Activated B cell treated with CpG ODN at 0.5 μM for 24 hours (primary cell): ENCODE results near the gene MCM8. TPM values are rescaled to one million over a fixed set of nuclear protein-coding genes. Genes with fewer than 3 reads are reported as not detected.
"Not testable (repeated sequence)": the region's sequence is repeated elsewhere in the genome, so short reads cannot be mapped to it uniquely, and the experiment has no call there.

Source experiments
- ATAC-seq: fragments of 200-7000 bp; cut with Tn5 transposase; one replicate; pipeline ENCODE4 v1.10.0; 2021; ENCODE audit warnings: low read depth, mild to moderate bottlenecking, moderate library complexity
- CTCF ChIA-PET: fragments of 350-600 bp; sonication (Branson Sonifier 250); formaldehyde crosslinking; loops from one replicate; lab custom pipeline; 2021; ENCODE audit warnings: antibody characterized with exemption; lab: Charles Lee
- POLR2A ChIA-PET: fragments of 350-600 bp; sonication (Branson Sonifier 250); formaldehyde crosslinking; loops from one replicate; lab custom pipeline; 2021; ENCODE audit warnings: antibody characterized with exemption; lab: Charles Lee
- DNase-seq: peaks from one replicate; pipeline ENCODE4 v3.0.0; 2022
- H3K27ac Mint-ChIP-seq: one replicate; pipeline ENCODE4 v1.8.0; 2020; ENCODE audit warnings: mixed read lengths
- H3K27me3 Mint-ChIP-seq: one replicate; pipeline ENCODE4 v1.8.0; 2021; ENCODE audit warnings: mixed read lengths
- H3K36me3 Mint-ChIP-seq: one replicate; pipeline ENCODE4 v1.8.0; 2021; ENCODE audit warnings: low read depth, mixed read lengths
- H3K4me1 Mint-ChIP-seq: one replicate; pipeline ENCODE4 v1.8.0; 2021; ENCODE audit warnings: mixed read lengths
- H3K4me3 Mint-ChIP-seq: one replicate; pipeline ENCODE4 v1.8.0; 2020; ENCODE audit warnings: mild to moderate bottlenecking, mixed read lengths
- H3K9me3 Mint-ChIP-seq: one replicate; pipeline ENCODE4 v1.8.0; 2020; ENCODE audit warnings: mixed read lengths
- CTCF ChIP-seq: fragments of 200-600 bp; IDR thresholded peaks from one replicate; pipeline ENCODE4 v1.8.0; 2022; ENCODE audit warnings: antibody characterized with exemption, mild to moderate bottlenecking
- intact Hi-C: fragments of 100-400 bp; cut with micrococcal nuclease; formaldehyde crosslinking; loops from one replicate; pipeline ENCODE4 v1.15.1; 2024
- total RNA-seq: library from RNA; stranded (reverse); gene quantifications from 2 replicates; pipeline ENCODE4 v1.2.3, GENCODE V29; 2022

Gene MCM8
- total RNA-seq, 1 donor from 2014 or later: 13.0 TPM

GRCh38 chr20:6028818-6029217 is 78.4 kb downstream of the MCM8 start:
- Mint-ChIP-seq H3K4me3 (no peak overlapping the region), H3K4me1 (no peaks in the 10 kb centered on the region), H3K36me3 (peaks cover 59% of the 10 kb centered on the region), H3K9me3 (no peaks in the 10 kb centered on the region), H3K27ac (no peak overlapping the region), H3K27me3 (no peaks in the 10 kb centered on the region)
- ChIA-PET POLR2A (no interaction called here), CTCF (no interaction called here)
- no peak for TF ChIP-seq CTCF
- DNase-seq: no peak
- ATAC-seq: no peak
- intact Hi-C loops: no loop called here

GRCh38 chr20:6029538-6029937 is 79.1 kb downstream of the MCM8 start:
- ATAC-seq (no peak), DNase-seq (no peak)
- no peak overlapping the region for H3K4me3 Mint-ChIP-seq
- H3K27ac Mint-ChIP-seq: no peak overlapping the region
- intact Hi-C loops: no loop called here
- no peaks in the 10 kb centered on the region for H3K27me3 Mint-ChIP-seq
- no peaks in the 10 kb centered on the region for H3K4me1 Mint-ChIP-seq
- peaks cover 59% of the 10 kb centered on the region for H3K36me3 Mint-ChIP-seq
- POLR2A ChIA-PET: no interaction called here
- no peaks in the 10 kb centered on the region for H3K9me3 Mint-ChIP-seq
- no peak for TF ChIP-seq CTCF
- CTCF ChIA-PET: no interaction called here

GRCh38 chr20:6030453-6031080 is 80.1 kb downstream of the MCM8 start:
- Mint-ChIP-seq H3K27ac (no peak overlapping the region), H3K4me3 (no peak overlapping the region), H3K27me3 (no peaks in the 10 kb centered on the region), H3K4me1 (no peaks in the 10 kb centered on the region), H3K36me3 (peaks cover 56% of the 10 kb centered on the region), H3K9me3 (no peaks in the 10 kb centered on the region)
- intact Hi-C loops: no loop called here
- DNase-seq: no peak
- ATAC-seq: no peak
- TF ChIP-seq CTCF: no peak
- POLR2A ChIA-PET: no interaction called here
- CTCF ChIA-PET: no interaction called here

- H3K36me3 Mint-ChIP-seq: peaks cover 60% of the 10 kb centered on the region
- DNase-seq, H3K27ac Mint-ChIP-seq, H3K4me3 Mint-ChIP-seq, H3K9me3 Mint-ChIP-seq, H3K27me3 Mint-ChIP-seq, H3K4me1 Mint-ChIP-seq, ATAC-seq, CTCF ChIA-PET, POLR2A ChIA-PET, intact Hi-C loops: not testable (repeated sequence)
Measured at GRCh38 chr20:6032907-6033306, 82.5 kb downstream of the MCM8 start.

GRCh38 chr20:6034134-6034969 is 83.9 kb downstream of the MCM8 start:
- ATAC-seq (no peak), DNase-seq (no peak)
- Mint-ChIP-seq H3K4me3 (no peak overlapping the region), H3K4me1 (no peaks in the 10 kb centered on the region), H3K27ac (no peak overlapping the region), H3K27me3 (no peaks in the 10 kb centered on the region), H3K36me3 (peaks cover 69% of the 10 kb centered on the region), H3K9me3 (no peaks in the 10 kb centered on the region)
- intact Hi-C loops: no loop called here
- ChIA-PET CTCF (no interaction called here), POLR2A (no interaction called here)
- TF ChIP-seq CTCF: no peak
